Colon (tissue), 2 donors: ENCODE results near the gene USP3.

Experiments used
- FAIRE-seq: peaks from 2 replicates; lab custom pipeline; 2012; peaks lifted over from hg19 to GRCh38; lab: Jason Lieb, UNC
- donor health status: control.
- donor health status: control.

Gene USP3

GRCh38 chr15:63544258-63545026 is 40.0 kb downstream of the USP3 start:
- no peak for FAIRE-seq

- FAIRE-seq: no peak
Observed at GRCh38 chr15:63545520-63545919, 41.1 kb downstream of the USP3 start.

GRCh38 chr15:63551400-63551799 is 47.0 kb downstream of the USP3 start:
- no peak for FAIRE-seq

GRCh38 chr15:63553388-63553791 is 49.0 kb downstream of the USP3 start:
- no peak for FAIRE-seq

GRCh38 chr15:63554337-63554927 is 50.0 kb downstream of the USP3 start:
- no peak for FAIRE-seq

- FAIRE-seq: no peak
Observed at GRCh38 chr15:63555507-63555906, 51.1 kb downstream of the USP3 start.

- FAIRE-seq: no peak
Observed at GRCh38 chr15:63556246-63556645, 51.9 kb downstream of the USP3 start.

- no peak for FAIRE-seq
Observed at GRCh38 chr15:63556736-63557135, 52.3 kb downstream of the USP3 start.

GRCh38 chr15:63559753-63560152 is 55.4 kb downstream of the USP3 start:
- no peak for FAIRE-seq

GRCh38 chr15:63560741-63561448 is 56.5 kb downstream of the USP3 start:
- no peak for FAIRE-seq

GRCh38 chr15:63564093-63564492 is 59.7 kb downstream of the USP3 start:
- FAIRE-seq: no peak

- FAIRE-seq: no peak
Observed at GRCh38 chr15:63565536-63566186, 61.3 kb downstream of the USP3 start.

GRCh38 chr15:63572749-63573464 is 68.5 kb downstream of the USP3 start:
- FAIRE-seq: no peak

- FAIRE-seq: no peak
Observed at GRCh38 chr15:63573533-63573932, 69.1 kb downstream of the USP3 start.

GRCh38 chr15:63575312-63575711 is 70.9 kb downstream of the USP3 start:
- FAIRE-seq: no peak

GRCh38 chr15:63576441-63576840 is 72.0 kb downstream of the USP3 start:
- no peak for FAIRE-seq

- FAIRE-seq: no peak
Observed at GRCh38 chr15:63582179-63582578, 77.8 kb downstream of the USP3 start.

- no peak for FAIRE-seq
Observed at GRCh38 chr15:63582718-63583426, 78.5 kb downstream of the USP3 start.

GRCh38 chr15:63586790-63587189 is 82.4 kb downstream of the USP3 start:
- no peak for FAIRE-seq

- no peak for FAIRE-seq
Observed at GRCh38 chr15:63587527-63587926, 83.1 kb downstream of the USP3 start.

- no peak for FAIRE-seq
Observed at GRCh38 chr15:63588826-63589225, 84.4 kb downstream of the USP3 start.
